LHCN-M2 (cell line): Measurements from ENCODE around the gene SNTG2. TPM values are rescaled to one million over a fixed set of nuclear protein-coding genes. Genes with fewer than 3 reads are reported as not detected.

Source experiments
- DNase-seq: peaks from one replicate; pipeline ENCODE4 v3.0.0-alpha.2; 2012; ENCODE audit warnings: low read depth
- total RNA-seq: library from RNA; depleted of rRNA; stranded (reverse); fragments of >200 nt; gene quantifications from 2 replicates; pipeline ENCODE4 v1.2.3, GENCODE V29; 2014

Gene SNTG2
- total RNA-seq, 1 experiment from 2014 or later: not detected

GRCh38 chr2:987789-988188 is 37.1 kb downstream of the SNTG2 start:
- no peak for DNase-seq

DNA sequence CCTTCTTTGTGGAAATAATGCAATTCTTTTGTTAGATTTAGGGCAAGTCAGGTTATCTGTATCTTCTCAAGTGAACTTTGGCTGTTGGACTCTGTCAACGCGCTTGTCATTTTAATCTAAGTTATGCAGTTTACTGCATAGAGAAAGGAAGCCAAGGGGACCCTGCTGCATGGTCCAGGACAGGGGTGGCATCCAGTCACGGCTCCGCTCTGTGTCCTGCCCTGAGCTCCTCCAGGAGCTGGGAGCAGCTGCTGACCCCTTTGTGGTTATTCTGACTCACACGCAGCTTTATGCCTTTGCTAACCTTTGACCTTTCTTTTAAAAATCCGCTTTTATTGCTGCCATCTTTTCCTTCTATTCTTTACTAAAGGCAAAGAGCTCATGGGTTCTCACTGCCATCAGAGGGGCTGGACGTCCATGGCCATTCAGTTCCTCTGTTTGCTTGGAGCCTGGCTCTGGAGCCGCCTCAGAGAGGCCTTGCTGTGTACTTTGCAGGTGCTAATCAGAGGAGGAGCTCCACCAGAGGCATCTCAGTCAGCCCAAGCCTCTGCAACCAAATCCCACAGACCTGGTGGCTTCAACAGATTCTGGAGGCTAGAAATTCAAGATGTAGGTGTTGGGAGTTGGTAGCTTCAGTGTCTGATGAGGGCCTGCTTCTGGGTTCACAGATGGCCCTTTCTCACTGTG is 39.3 kb downstream of the SNTG2 start:
- DNase-seq: peak; percentile 9

- no peak for DNase-seq
These were observed 40.3 kb downstream of the SNTG2 start for GRCh38 chr2:990970-991369.

DNA sequence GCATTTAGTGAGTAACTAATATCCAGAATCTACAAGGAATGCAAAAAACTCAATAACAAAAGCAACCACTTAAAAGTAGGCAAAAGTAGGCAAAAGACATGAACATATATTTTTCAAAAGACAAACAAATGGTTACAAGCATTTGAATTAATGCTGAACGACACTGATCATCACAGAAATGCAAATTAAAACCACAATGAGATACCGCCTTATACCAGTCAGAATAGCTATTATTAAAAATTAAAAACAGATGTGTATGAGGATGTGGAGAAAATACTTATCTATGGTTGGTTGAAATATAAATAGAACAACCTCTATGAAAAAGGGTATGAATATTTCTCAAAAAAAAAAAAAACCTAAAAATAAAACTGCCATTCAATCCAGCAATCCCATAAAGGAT is 51.7 kb downstream of the SNTG2 start:
- no peak for DNase-seq

DNA sequence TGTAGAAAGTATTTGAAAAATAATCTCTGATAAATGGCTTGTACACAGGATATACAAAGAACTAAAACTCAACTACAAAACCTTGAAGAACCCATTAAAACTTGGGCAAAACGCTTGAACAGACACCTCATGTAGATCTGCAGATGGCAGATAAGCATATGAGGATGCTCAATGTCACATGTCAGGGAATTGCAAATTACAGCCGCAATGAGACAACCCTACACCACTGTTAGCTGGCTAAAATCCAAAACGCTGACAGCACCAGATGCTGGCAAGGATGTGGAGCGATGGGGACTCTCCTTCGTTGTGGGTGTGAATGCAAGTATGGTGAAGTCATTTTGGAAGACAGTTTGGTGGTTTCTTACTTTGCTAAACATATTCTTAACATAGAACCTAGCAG is 53.7 kb downstream of the SNTG2 start:
- DNase-seq: no peak

DNA sequence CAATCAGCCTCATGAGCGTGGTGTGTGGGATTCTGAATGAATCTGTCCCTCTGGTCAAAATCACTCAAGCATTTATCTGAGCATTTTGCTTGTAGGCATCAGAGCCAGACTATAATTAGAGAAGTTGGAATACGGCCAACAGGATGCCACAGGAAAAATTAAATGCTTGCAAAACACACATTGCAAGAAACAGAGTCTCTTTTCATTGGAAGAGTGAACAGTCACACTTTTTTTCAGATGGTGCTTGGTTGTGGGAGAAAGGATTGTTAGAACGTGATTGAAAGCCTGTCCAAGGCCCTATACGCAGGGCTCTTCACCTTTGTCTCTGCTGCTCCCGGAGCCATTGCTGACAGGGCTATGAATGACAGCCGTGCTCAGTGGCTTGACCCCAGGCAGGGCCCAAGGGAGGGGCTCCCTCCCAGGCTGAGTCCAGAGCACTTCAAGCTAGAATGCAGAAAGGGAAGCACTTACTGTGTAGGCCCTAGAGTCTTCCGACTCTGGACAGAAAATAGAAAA is 59.8 kb downstream of the SNTG2 start:
- no peak for DNase-seq

DNA sequence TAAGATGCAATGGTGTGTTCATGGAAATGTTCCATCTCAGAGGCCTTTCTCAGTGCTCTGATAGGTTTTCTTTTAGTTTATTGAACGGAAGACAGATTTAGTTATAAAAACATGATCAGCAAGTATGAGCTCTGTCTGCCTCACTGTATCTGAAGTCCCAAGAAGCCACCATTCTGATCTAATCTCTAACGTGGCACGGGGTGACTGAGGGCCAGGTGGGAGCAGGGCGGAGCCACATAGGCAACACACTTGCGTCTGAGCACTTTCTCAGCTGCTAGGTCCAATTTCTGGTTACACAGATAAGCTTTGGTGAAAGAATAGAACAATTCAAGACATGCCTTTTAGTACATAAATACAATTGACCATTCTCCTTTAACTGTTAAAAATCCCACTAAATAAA is 60.4 kb downstream of the SNTG2 start:
- no peak for DNase-seq

DNA sequence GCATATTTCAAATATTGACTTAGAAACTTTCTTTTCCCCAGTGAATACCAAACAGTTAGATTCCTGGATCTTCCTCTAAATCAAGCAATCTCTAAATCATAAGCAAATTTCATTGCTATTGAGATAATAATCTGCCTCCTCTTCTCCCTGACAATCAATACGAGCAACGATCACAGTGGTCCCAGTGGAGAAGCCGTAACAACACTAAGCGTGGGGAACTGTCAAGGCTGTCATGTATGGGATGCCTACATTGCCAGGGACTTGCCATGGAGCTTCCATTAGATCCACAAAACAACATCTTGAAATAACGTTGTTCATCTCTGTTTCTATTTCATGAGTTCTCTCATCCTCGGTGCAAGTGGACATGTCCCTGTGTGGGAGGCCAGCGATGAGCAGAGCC is 61.3 kb downstream of the SNTG2 start:
- DNase-seq: no peak

- DNase-seq: no peak
These were observed 64.2 kb downstream of the SNTG2 start for GRCh38 chr2:1014802-1015201.

- DNase-seq: no peak
These were observed 65.9 kb downstream of the SNTG2 start for GRCh38 chr2:1016500-1016899.

GRCh38 chr2:1017827-1018226 is 67.2 kb downstream of the SNTG2 start:
- DNase-seq: no peak

DNA sequence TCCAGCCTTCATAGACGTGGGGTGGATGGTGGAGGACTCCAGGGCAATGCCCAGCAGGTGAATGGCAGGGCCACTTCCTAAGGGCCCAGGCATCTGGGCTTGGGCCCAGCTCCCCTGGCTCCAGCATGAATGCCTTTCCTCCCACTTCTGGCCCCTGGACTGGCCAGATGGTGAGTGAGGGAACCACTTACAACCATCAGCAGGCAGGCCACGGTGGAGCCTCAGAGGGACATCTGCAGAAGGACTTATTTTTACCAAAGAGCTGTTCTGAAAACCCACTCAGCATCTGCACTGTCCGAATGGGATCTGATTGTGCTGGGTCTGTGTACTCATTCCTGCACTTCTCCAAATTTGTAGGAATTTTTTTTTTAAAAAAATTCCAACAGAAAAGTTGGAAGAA is 69.6 kb downstream of the SNTG2 start:
- DNase-seq: no peak

- no peak for DNase-seq
These were observed 71.5 kb downstream of the SNTG2 start for GRCh38 chr2:1022178-1022577.

- DNase-seq: peak; percentile 49
These were observed 74.3 kb downstream of the SNTG2 start for GRCh38 chr2:1024981-1025380.

DNA sequence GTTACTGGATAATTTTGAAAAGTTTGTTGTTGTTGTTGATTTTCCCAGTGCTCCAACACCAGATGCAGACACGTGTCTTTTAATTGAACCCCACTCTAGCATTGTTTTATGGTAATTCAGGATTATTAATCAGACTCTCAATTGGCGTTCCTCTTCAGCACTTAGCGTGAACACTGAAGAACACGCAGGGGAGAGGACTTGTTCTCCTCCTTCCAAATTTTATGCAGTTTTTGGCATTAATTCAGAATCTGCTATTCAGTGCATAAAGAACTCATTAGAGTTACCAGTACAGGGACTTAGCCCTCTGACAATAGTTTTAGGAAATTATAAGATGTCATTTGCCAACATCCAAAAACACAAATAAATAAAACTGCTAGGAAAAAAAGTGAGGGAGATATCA is 75.5 kb downstream of the SNTG2 start:
- DNase-seq: no peak

DNA sequence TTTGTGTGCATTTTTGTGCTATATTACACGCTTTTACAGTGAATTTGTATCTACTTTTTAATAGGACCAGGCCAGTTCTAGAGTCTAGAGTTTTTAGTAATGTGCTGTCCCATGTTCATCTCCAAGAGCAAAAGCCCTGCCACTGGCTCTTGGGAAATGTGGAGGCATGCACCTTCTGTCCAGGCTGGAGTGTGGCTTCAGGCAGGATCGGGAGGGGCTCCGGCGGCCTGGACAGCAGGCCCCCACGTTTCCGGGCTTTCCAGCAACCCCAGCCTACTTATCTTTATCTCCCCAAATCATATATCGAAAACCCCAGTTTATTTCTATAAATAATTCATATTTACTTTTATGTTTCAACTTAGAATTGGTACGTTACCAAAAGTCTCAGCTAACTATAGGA is 78.2 kb downstream of the SNTG2 start:
- no peak for DNase-seq

GRCh38 chr2:1032030-1032429 is 81.4 kb downstream of the SNTG2 start:
- no peak for DNase-seq

GRCh38 chr2:1033069-1033468 is 82.4 kb downstream of the SNTG2 start:
- DNase-seq: no peak

GRCh38 chr2:1037066-1037465 is 86.4 kb downstream of the SNTG2 start:
- no peak for DNase-seq

- no peak for DNase-seq
These were observed 88.9 kb downstream of the SNTG2 start for GRCh38 chr2:1039549-1039948.

DNA sequence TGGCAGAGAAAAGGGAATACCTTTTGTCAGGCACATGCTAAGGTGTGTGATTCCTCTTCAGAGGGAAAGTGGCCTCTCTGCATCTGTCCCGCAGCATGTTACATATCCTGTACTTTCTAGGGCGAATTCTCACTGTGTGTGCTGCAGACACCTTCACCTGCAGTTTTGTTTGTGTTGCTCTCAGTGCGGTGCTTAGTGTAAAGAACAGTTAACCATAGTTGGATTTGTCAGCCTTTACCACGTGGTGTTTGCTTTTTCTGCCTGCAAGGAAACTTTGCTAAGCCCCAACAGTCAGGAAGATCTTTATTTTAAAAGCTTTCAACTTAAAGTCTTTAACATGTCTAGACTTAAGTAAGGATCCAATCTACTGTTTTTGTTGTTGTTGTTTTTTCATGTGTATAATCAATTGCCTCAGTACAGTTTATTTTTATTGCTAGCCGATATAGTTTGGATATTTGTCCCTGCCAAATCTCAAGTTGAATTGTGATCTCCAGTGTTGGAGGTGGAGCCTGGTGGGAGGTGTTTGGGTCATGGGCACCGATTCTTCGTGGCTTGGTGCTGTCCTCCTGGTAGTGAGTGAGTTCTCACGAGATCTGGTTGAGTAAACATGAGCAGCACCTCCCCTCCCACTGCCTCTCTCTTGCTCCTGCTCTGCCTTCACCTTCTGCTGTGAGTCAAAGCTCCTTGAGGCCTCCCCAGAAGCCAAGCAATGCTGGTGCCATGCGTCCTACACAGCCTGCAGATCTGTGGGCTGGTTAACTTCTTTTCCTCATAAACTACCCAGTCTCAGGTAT is 90.6 kb downstream of the SNTG2 start:
- DNase-seq: no peak

DNA sequence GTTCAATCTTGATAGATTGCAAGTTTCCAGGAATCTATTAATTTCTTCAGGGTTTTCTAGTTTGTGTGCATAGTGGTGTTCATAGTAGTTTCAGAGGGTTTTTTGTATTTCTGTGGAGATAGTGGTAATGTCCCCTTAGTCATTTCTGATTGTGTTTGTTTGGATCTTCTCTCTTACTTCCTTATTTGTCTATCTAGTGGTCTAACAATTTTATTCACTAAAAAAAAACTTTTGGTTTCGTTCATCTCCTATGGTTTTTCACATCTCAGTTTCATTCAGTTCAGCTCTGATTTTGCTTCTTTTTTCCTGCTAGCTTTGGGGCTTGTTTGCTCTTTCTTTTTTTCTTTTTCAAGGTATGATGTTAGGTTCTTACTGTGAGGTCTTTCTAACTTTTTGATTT is 94.5 kb downstream of the SNTG2 start:
- DNase-seq: no peak

GRCh38 chr2:1046067-1046466 is 95.4 kb downstream of the SNTG2 start:
- no peak for DNase-seq
